Activated naive CD8-positive, alpha-beta T cell treated with anti-CD3 and anti-CD28 coated beads for 36 hours (primary cell): ENCODE results near the gene MDC1. TPM values are rescaled to one million over a fixed set of nuclear protein-coding genes. Genes with fewer than 3 reads are reported as not detected.

Source experiments
- DNase-seq: peaks from one replicate; pipeline ENCODE4 v3.0.0; 2021
- H3K27ac Mint-ChIP-seq: one replicate; pipeline ENCODE4 v1.8.0; 2022; ENCODE audit warnings: mild to moderate bottlenecking, moderate library complexity, mixed read lengths
- H3K27me3 Mint-ChIP-seq: one replicate; pipeline ENCODE4 v1.8.0; 2022; ENCODE audit warnings: mild to moderate bottlenecking, mixed read lengths
- H3K36me3 Mint-ChIP-seq: one replicate; pipeline ENCODE4 v1.8.0; 2021; ENCODE audit warnings: mild to moderate bottlenecking, mixed read lengths
- H3K4me1 Mint-ChIP-seq: one replicate; pipeline ENCODE4 v1.8.0; 2021; ENCODE audit warnings: mixed read lengths
- H3K4me3 Mint-ChIP-seq: one replicate; pipeline ENCODE4 v1.8.0; 2022; ENCODE audit warnings: mild to moderate bottlenecking, moderate library complexity, mixed read lengths
- H3K9me3 Mint-ChIP-seq: one replicate; pipeline ENCODE4 v1.8.0; 2022; ENCODE audit warnings: mixed read lengths
- total RNA-seq, 2 experiments: library from RNA; stranded (reverse); gene quantifications; one replicate each; pipeline ENCODE4 v1.2.3, GENCODE V29; 2021

The MDC1 gene
- total RNA-seq, 2 experiments from 2014 or later, result 63.2 to 67.0 TPM

DNA sequence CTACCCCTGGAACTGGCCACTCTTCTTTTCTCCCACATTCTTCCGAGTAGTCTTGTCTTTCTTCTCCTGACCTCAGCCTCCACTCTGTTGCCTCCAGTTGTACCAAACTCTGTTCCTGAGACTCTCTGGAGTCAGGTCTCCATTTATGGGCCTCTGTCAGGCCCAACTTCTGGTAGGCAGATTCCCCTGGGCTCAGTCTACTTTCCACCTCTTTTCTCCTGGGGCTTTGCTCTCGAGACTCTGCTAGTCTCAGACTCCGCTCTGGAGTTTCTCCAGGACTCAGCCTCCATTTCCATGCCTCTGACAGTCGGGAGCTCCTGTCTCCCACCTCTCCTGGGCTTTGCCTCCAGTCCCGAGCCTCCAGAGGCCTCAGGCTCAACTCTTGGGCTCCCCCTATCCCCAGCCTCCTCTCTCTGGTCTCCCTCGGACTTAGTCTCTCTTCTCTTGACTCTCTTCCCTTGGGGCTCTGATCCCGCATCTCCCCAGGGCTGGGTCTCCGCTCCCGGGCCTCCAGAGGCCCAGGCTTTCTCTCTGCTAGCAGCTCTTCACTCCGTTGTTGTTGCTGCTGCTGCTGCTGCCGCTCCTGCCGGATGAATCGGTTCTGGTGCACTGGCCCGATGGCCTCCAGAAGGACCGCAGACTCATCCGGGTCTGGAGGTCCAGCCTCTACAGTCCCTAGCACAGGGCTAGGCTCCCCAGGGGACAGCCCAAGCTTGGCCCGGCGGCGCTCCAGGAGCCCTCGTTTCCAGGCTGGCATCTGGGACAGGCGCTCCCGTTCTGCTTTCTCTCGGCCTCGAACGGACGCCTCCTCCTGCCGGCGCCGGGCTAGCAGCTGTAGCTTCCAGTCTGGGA lies 31.7 kb downstream of the MDC1 start:
- Mint-ChIP-seq H3K27ac (peak overlapping the region; percentile 93), H3K9me3 (no peaks in the 10 kb centered on the region), H3K4me3 (peak overlapping the region; percentile 95), H3K27me3 (no peaks in the 10 kb centered on the region), H3K36me3 (peaks cover 63% of the 10 kb centered on the region), H3K4me1 (peaks cover 37% of the 10 kb centered on the region)
- DNase-seq, result no peak

DNA sequence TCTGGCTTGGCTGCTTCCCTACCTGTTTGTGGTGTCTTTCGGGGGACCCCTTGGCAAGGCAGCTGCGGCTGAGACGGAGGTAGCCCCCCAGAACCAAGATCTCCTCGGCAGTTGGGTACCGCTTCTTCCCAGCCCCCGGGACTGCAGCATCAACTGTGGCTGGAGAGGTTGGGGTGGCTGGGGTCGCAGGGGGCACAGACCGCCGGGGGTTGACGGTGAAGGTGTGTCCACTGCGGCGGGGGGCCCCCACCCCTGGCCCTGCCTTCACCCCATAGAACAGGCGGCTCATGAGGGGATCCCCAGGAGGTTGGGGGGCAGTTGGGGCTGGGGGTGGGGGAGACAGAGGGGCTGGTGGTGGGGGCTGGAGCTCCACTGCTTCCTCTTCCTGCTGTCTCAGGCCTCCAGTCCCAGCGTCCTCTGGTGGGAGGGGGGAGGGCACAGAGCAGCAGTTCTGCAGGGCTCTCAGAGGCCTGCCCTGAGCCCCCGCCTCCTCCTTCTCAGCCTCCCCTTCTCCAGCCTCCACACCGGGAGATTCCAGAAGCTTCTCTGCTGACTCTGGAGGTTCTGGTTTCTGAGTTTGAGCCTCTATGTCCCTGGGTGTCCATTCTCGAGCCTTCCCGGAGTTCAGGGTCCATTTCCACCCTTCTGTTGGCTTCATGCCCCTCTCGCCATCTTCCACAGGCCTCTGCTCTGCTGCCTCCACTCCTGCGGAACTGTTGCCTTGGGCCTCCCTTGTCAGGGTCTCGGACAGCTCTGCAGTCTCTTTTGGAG lies 32.5 kb downstream of the MDC1 start:
- H3K27me3 Mint-ChIP-seq, result no peaks in the 10 kb centered on the region
- H3K9me3 Mint-ChIP-seq, result no peaks in the 10 kb centered on the region
- peak; percentile 64 for DNase-seq
- H3K27ac Mint-ChIP-seq, result peak overlapping the region; percentile 93
- H3K4me1 Mint-ChIP-seq, result peaks cover 35% of the 10 kb centered on the region
- peaks cover 70% of the 10 kb centered on the region for H3K36me3 Mint-ChIP-seq
- peak overlapping the region; percentile 95 for H3K4me3 Mint-ChIP-seq

DNA sequence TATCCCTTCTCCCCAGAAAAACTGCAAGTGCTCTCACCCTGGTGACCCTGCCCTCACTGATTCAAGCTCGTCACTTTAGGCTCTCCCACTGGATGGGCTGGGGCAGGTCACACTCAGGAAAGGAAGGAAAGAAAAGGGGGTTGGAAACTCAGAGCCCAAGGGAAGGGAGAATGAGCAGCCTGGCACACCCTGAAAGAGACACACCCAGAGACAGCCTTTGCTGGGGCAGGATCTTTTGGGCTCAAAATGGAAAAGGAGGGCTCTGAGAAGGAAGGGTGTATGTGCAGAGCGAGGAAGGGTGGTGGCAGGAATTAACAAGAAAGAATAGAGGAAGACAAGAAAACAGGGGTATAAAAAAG lies 33.1 kb downstream of the MDC1 start:
- no peak for DNase-seq
- peaks cover 36% of the 10 kb centered on the region for H3K4me1 Mint-ChIP-seq
- peak overlapping the region; percentile 87 for H3K27ac Mint-ChIP-seq
- peak overlapping the region; percentile 95 for H3K4me3 Mint-ChIP-seq
- H3K9me3 Mint-ChIP-seq, result no peaks in the 10 kb centered on the region
- H3K27me3 Mint-ChIP-seq, result no peaks in the 10 kb centered on the region
- peaks cover 75% of the 10 kb centered on the region for H3K36me3 Mint-ChIP-seq

DNA sequence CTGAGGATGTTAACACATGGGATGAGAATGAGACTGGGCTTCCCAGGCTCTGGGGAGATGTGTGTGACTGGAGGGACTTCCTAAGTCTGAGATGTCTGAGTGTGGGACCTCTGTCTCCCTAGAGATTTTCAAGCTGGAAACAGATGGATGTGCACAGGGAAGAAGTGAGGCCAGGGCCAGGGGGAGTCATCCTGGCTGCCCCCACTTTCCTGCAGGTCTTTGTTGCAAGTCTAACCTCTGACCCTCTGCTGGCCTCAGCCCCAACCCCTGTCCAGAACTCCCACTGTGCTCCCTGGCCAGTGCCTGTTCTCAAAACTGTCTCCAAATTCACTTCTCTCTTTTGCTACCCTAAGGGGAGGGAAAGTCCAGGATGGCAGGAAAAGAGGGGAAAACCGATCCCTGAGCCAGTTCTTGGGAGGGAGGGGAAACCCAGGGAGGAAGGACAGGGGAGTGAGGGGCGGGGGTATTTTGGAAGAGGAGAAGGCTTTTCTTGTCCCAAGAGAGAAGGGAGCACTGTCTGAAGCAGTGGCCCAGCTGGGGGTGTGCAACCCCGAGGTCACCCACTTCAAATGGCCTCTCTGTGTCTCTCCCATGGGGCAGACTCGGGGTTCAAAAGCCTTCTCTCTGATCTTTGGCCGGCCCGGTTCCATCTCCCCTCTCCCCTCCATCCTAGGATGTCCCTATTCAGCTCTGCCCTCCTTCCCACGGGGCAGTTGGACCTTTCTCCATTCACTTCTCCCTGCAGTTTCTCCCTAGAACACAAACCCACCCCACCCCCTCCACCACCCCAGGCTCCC lies 33.7 kb downstream of the MDC1 start:
- Mint-ChIP-seq H3K27me3 (no peaks in the 10 kb centered on the region), H3K27ac (peak overlapping the region; percentile 87), H3K9me3 (no peaks in the 10 kb centered on the region), H3K4me3 (peak overlapping the region; percentile 95), H3K4me1 (peaks cover 36% of the 10 kb centered on the region), H3K36me3 (peaks cover 80% of the 10 kb centered on the region)
- DNase-seq, result no peak

DNA sequence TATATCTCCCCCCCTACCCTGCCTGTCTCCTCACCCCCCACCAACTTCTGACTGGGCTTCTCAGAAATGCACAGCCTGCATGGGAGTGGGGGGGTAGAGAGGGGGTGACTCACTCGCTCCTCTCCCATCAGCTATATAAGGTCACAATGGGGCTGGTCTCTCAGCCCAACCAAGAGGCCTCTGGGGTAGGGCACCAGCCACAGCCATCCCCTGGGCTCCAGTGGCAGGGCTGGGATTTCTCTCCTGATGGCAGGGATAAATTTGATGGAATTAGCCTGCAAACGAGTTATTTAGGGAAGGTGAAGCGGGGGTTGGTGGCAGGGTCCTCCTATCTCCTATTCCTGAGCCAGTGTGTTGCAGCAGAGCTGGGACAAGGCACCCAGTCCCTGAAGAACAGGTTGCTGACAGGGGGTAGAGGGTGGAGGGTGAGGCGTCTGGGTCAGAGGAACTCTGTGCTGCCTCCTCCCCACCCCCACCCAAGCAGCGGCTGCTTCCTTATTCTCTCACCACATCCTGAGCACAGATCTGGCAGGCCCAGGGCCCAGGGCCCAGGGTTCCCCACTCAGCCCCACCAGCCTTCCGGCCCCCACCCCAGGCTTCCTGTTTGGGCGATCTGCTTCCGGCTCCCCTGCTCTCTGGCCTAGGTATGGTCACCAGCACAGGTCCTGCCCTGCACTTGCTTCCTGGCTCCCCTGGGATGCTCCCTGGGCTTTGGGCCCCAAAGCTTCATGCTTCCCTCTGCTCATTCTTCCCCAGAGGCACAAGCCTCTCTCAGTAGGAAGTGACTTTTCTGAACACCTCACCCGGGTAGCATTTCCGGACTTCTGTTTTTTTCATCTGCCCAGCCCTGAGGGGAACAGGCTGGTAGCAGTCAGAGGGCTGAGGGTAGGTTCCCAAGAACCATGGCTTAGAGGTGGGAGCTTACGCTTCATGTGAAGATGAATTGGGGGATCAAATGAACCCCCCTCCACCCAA lies 34.7 kb downstream of the MDC1 start:
- H3K4me1 Mint-ChIP-seq, result peaks cover 28% of the 10 kb centered on the region

DNA sequence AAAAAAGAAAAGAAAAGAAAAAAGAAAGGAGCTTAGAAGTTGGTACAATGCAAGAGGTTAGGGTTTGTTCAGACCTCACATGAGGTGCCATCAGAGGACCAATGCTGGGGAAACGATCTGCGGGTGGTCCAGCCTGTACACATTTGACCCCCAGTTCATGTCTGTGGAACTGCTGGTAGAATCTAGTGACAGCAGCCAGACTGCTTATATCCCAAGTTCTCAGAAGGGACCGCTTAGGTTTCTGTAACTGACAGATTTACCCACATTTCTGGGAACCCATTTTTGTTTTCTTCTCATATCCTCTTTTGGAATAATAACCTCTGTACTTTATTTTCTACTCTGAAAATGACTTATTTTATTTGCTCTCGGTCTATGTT lies 35.3 kb downstream of the MDC1 start:
- DNase-seq, result no peak
- Mint-ChIP-seq H3K36me3 (peaks cover 83% of the 10 kb centered on the region), H3K9me3 (no peaks in the 10 kb centered on the region), H3K27ac (peak overlapping the region; percentile 87), H3K4me1 (peaks cover 28% of the 10 kb centered on the region), H3K27me3 (no peaks in the 10 kb centered on the region), H3K4me3 (peak overlapping the region; percentile 95)

More for the DNA sequence above, 34.7 kb downstream of the MDC1 start:
- peak; percentile 87 for DNase-seq
- Mint-ChIP-seq H3K27ac (peak overlapping the region; percentile 87), H3K36me3 (peaks cover 78% of the 10 kb centered on the region), H3K27me3 (no peaks in the 10 kb centered on the region), H3K9me3 (no peaks in the 10 kb centered on the region), H3K4me3 (peak overlapping the region; percentile 95)

DNA sequence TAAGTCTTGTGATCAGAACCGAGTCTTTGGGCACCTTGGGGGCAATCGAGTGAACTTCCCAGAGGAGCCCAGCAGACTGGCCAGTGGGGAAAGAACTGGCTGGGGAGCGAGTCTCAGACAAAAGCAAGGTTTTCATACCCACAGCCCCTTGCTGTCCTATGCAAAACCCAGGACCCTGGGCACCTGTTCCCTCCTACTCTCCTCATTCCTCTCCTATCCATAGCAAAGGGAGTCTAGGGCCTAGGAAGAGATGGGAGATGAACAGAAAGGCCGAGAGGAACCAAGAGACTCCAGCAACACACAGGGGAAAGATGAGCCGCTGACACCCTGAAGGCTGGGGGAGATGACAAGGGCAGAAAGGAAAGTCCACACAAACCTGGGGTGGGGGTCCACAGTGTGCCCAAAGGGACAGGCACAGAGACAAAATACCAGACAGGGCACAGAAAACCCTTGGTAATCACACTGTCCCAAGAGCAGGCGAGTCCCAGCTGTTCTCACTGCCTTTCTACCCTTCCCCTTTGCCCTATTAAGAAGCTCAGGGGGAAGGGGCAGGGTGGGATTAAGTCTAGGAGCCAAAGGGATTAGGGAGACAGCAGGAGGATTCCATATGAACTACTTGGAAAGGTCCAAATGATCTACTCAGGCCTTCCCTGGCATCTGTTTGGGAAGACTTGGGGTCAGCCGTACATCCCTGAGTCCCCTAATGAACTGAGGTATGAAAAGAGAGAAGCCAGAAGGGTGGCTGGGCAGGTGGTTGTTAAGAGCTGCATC lies 37.1 kb downstream of the MDC1 start:
- H3K4me3 Mint-ChIP-seq, result peak overlapping the region; percentile 95
- no peaks in the 10 kb centered on the region for H3K9me3 Mint-ChIP-seq
- peaks cover 28% of the 10 kb centered on the region for H3K4me1 Mint-ChIP-seq
- H3K27ac Mint-ChIP-seq, result peak overlapping the region; percentile 87
- H3K36me3 Mint-ChIP-seq, result peaks cover 78% of the 10 kb centered on the region
- no peaks in the 10 kb centered on the region for H3K27me3 Mint-ChIP-seq
- DNase-seq, result no peak

DNA sequence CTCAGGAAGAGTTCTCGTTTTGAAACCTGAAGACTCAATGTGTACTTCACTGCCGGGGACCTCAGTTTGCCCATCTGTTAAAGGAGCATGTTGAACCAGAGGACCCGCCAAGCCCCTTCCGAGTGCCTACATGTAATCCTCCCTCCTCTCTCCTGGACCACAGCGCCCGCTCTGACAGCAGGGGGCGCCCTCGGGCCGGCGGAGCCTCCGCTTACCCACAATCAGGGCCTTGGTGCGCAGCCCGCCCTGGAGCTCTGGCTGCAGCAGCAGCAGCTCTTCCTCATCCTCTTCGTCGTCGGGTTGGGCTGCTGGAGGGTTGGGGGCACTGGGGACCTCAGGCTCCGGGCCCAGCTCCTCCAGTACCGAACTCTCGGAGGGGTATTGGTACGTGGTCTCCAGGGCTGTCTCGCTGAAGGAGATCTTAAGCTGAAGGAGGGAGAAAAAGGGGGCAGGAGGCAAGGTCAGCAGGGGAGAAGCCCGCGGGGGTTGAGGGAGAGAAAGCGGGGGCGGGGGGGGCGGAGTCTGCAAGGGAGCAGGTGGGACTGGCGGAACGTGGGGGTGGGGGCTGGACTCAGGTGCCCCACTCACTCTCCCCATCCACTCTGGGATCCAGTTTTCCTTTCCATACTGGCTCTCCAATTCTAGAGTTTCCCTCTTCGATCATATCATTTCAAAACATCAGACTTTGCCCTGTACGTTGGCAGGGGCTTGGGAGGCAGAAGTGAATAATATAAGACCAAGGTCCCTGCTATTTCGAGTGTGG lies 37.9 kb downstream of the MDC1 start:
- Mint-ChIP-seq H3K27me3 (no peaks in the 10 kb centered on the region), H3K36me3 (peaks cover 72% of the 10 kb centered on the region), H3K9me3 (no peaks in the 10 kb centered on the region), H3K4me3 (peak overlapping the region; percentile 95), H3K27ac (peak overlapping the region; percentile 87), H3K4me1 (peaks cover 28% of the 10 kb centered on the region)
- peak; percentile 93 for DNase-seq

DNA sequence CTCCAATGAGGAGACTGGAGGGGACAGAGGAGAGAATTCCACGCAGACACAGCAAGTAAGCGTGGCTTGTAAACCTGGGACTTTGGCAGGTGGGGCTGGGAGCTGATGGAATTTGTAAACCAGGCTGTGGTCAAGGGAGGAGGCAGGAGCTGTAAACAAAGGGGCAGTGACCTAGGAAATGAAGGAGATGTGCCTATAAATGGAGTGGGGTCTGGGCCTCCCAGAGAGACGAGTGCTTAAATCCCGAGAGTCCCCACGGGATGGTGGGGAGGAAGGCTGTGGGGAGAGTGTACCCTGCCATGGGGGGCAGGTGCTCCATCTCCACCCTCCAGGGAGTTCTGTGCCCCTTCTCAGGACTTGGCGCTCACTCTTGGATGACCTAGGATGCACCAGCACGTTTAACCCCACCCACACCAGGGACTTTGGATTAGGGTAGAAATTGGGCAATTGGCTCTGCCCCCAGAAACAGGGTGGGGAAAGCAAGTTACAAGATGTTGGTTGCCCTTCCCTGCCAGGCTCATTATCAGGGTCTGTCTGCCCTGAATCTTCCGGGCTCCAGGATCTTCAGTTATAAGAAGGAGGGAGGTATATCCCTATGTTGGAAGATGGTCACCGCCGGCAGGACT lies 40.3 kb downstream of the MDC1 start:
- peaks cover 50% of the 10 kb centered on the region for H3K36me3 Mint-ChIP-seq
- no peak for DNase-seq
- no peak overlapping the region for H3K4me3 Mint-ChIP-seq
- peaks cover 30% of the 10 kb centered on the region for H3K4me1 Mint-ChIP-seq
- no peaks in the 10 kb centered on the region for H3K9me3 Mint-ChIP-seq
- H3K27ac Mint-ChIP-seq, result peak overlapping the region; percentile 34
- H3K27me3 Mint-ChIP-seq, result no peaks in the 10 kb centered on the region

DNA sequence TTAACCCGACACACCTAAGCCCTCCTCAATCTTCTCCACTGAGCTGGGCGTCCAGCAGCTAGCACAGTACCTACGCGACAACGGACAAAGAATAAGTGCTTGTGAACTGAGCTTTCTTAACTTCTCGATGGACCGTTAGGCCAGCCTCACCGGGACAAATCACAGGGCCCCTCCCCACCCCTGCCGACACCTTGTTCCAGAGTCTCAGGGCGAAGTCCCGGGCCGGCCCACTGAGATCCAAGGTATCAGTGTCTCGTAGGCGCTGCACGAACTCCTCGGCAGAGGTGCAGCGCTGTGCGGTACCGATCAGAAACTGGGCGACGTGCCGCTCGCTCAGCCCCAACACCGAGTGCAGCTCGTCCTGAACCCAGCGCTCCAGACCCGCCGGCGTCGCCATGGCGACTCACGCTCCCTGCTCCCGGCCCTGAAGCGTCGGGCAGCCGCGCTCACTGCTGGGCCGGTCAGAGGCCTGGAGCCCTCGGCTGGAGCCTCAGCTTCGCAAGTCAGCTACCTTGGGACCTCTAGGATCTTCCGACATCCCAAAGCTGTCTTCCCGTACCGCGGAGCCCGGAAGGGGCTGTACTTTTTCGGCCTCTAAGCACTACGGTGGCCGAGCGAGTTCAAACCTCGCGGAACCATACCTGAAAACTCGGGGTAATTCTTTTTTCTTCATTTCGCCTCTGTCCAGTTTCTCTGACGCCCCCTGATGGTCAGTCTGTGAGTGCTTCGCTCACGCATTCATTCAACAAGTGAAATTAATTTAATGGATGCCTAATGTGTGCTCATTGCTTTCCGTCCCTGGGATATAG lies 44.4 kb downstream of the MDC1 start, which contains the start of gene DHX16:
DHX16 (minus strand) TSS at position 562 of the 809 bp plus-strand sequence; CDS start at position 397, 165 bp downstream.
- no peaks in the 10 kb centered on the region for H3K27me3 Mint-ChIP-seq

DNA sequence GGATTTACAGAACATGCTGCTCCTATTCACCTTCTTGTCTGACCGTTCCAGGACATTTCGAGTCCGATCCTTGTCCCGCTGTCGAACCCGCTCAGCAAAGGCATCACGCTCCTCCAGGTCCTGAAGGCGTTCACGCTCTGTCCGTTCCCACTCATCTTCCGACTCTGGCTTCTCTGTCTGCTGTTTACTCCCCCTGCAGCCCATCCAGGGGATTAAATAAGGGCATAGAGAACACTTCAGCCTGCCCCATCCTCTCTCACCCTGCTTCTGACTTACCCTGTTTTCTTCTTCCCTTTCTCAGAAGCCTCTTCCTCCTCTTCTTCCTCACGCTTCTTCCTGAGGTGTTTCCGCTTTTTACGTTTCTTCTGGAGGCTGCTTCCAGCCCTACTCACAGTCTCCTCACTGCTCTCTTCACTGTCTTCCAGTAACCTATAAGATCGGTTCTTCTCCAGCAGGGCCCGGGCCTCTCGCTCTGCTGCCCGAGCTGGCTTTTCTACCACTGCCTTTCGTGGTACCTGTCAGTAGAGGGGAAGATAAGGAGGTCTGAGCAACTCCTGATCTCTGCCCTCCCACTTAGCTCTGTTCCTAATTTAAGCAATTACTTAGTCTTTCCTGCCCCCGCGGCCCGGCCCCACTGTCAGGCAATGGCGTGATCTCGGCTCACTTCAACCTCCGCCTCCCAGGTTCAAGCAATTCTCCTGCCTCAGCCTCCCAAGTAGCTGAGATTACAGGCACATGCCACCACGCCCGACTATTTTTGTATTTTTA lies 46.1 kb downstream of the MDC1 start:
- H3K4me1 Mint-ChIP-seq, result peaks cover 33% of the 10 kb centered on the region
- peak overlapping the region; percentile 89 for H3K4me3 Mint-ChIP-seq
- no peak for DNase-seq
- no peaks in the 10 kb centered on the region for H3K27me3 Mint-ChIP-seq
- peaks cover 12% of the 10 kb centered on the region for H3K36me3 Mint-ChIP-seq
- no peaks in the 10 kb centered on the region for H3K9me3 Mint-ChIP-seq
- peak overlapping the region; percentile 36 for H3K27ac Mint-ChIP-seq

More for the DNA sequence above, 44.4 kb downstream of the MDC1 start, which contains the start of gene DHX16:
- H3K36me3 Mint-ChIP-seq, result peaks cover 20% of the 10 kb centered on the region
- peak; percentile 88 for DNase-seq
- no peaks in the 10 kb centered on the region for H3K9me3 Mint-ChIP-seq
- H3K4me3 Mint-ChIP-seq, result peak within 1 kb of the TSS; percentile 89
- H3K4me1 Mint-ChIP-seq, result peaks cover 25% of the 10 kb centered on the region
- H3K27ac Mint-ChIP-seq, result peak within 1 kb of the TSS; percentile 86
